SU-DHL-6 (cell line): Measurements from ENCODE around the gene DEDD2.

ENCODE experiments used
- H2AFZ ChIP-seq: fragments of 200-600 bp; sonication (generic); 2 replicates; pipeline ENCODE4 v1.6.1; 2014; ENCODE audit warnings: low read depth, mild to moderate bottlenecking, moderate library complexity, mixed read lengths, antibody characterized with exemption, low read length; ENCODE audit not compliant: severe bottlenecking
- H3F3A ChIP-seq: fragments of 200-600 bp; shearing (Covaris generic); 2 replicates; pipeline ENCODE4 v1.6.0; 2016; ENCODE audit warnings: antibody characterized with exemption, mild to moderate bottlenecking; ENCODE audit not compliant: insufficient read depth
- H3K27ac ChIP-seq: fragments of 200-600 bp; sonication (generic); 2 replicates; pipeline ENCODE4 v1.5.1; 2016; ENCODE audit warnings: low read depth, mild to moderate bottlenecking, low read length, moderate library complexity, mixed read lengths
- H3K27me3 ChIP-seq: fragments of 200-600 bp; sonication (generic), shearing (Covaris generic); 2 replicates; pipeline ENCODE4 v1.6.0; 2014; ENCODE audit warnings: mild to moderate bottlenecking, low read length
- H3K36me3 ChIP-seq: fragments of 200-600 bp; sonication (generic); 2 replicates; pipeline ENCODE4 v1.6.1; 2014; ENCODE audit warnings: mild to moderate bottlenecking, low read length, mixed read lengths
- H3K4me2 ChIP-seq: fragments of 300-600, 200-600 bp; shearing (Covaris generic), sonication (generic); 2 replicates; pipeline ENCODE4 v1.6.0; 2014; ENCODE audit warnings: low read length, low read depth, mild to moderate bottlenecking; ENCODE audit not compliant: poor library complexity, severe bottlenecking
- H3K4me3 ChIP-seq: fragments of 200-600 bp; sonication (generic); 2 replicates; pipeline ENCODE4 v1.5.1; 2014; ENCODE audit warnings: antibody characterized with exemption, low read length, mild to moderate bottlenecking, mixed read lengths; ENCODE audit not compliant: insufficient read depth, poor library complexity, severe bottlenecking
- H3K79me2 ChIP-seq: fragments of 200-600 bp; sonication (generic); 2 replicates; pipeline ENCODE4 v1.6.1; 2014; ENCODE audit warnings: mild to moderate bottlenecking, low read length, moderate library complexity; ENCODE audit not compliant: insufficient read depth
- H3K9ac ChIP-seq: fragments of 200-600 bp; sonication (generic); 2 replicates; pipeline ENCODE4 v1.7.0; 2014; ENCODE audit warnings: mild to moderate bottlenecking, low read length
- H3K9me2 ChIP-seq: fragments of 200-600 bp; sonication (generic); replicated peaks from 2 replicates; pipeline ENCODE4 v1.6.1; 2014; ENCODE audit warnings: low read length; ENCODE audit not compliant: insufficient read depth
- H3K9me3 ChIP-seq: fragments of 200-600 bp; sonication (generic); 2 replicates; pipeline ENCODE4 v1.6.1; 2014; ENCODE audit warnings: low read length, mixed read lengths; ENCODE audit not compliant: insufficient read depth
- H4K20me1 ChIP-seq: fragments of 200-600 bp; sonication (generic); 2 replicates; pipeline ENCODE4 v1.6.1; 2014; ENCODE audit warnings: low read depth, mild to moderate bottlenecking, antibody characterized with exemption, low read length, moderate library complexity, mixed read lengths
- EZH2phosphoT487 ChIP-seq: fragments of 200-600 bp; sonication (generic), shearing (Covaris generic); conservative IDR thresholded peaks from 2 replicates; pipeline ENCODE4 v1.6.1; 2018; ENCODE audit warnings: mild to moderate bottlenecking, antibody characterized with exemption, low read length, moderate library complexity, mixed read lengths
- TF ChIP-seq, protein P1 (sequence below): fragments of 200-600 bp; sonication (generic); IDR thresholded peaks from one replicate; pipeline ENCODE4 v1.5.1; 2017; ENCODE audit warnings: antibody characterized with exemption, mild to moderate bottlenecking, low read length, moderate library complexity; ENCODE audit not compliant: insufficient read depth, poor library complexity, severe bottlenecking

Gene DEDD2

GRCh38 chr19:42234364-42234763 lies 16.9 kb upstream of the DEDD2 start:
- Histone ChIP-seq H3K9me3 (no peaks in the 10 kb centered on the region), H3K4me2 (no peak overlapping the region), H4K20me1 (no peaks in the 10 kb centered on the region), H2AFZ (no peak overlapping the region), H3K36me3 (no peaks in the 10 kb centered on the region; the same call in 1 of the 2 replicates), H3F3A (peaks cover 10% of the 10 kb centered on the region; the same call in 1 of the 2 replicates), H3K9ac (no peak overlapping the region), H3K9me2 (no peaks in the 10 kb centered on the region), H3K27me3 (no peaks in the 10 kb centered on the region), H3K4me3 (no peak overlapping the region), H3K27ac (no peak overlapping the region), H3K79me2 (no peaks in the 10 kb centered on the region; the same call in 1 of the 2 replicates)
- TF ChIP-seq, protein P1, sequence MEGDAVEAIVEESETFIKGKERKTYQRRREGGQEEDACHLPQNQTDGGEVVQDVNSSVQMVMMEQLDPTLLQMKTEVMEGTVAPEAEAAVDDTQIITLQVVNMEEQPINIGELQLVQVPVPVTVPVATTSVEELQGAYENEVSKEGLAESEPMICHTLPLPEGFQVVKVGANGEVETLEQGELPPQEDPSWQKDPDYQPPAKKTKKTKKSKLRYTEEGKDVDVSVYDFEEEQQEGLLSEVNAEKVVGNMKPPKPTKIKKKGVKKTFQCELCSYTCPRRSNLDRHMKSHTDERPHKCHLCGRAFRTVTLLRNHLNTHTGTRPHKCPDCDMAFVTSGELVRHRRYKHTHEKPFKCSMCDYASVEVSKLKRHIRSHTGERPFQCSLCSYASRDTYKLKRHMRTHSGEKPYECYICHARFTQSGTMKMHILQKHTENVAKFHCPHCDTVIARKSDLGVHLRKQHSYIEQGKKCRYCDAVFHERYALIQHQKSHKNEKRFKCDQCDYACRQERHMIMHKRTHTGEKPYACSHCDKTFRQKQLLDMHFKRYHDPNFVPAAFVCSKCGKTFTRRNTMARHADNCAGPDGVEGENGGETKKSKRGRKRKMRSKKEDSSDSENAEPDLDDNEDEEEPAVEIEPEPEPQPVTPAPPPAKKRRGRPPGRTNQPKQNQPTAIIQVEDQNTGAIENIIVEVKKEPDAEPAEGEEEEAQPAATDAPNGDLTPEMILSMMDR, result no peak
- TF ChIP-seq EZH2phosphoT487, result no peak

- Histone ChIP-seq H3F3A (peaks cover 10% of the 10 kb centered on the region; the same call in 1 of the 2 replicates), H3K79me2 (no peaks in the 10 kb centered on the region; the same call in 1 of the 2 replicates), H4K20me1 (no peaks in the 10 kb centered on the region), H3K4me3 (no peak overlapping the region), H3K9ac (no peak overlapping the region), H3K9me2 (no peaks in the 10 kb centered on the region), H3K27me3 (no peaks in the 10 kb centered on the region), H3K36me3 (no peaks in the 10 kb centered on the region; the same call in 1 of the 2 replicates), H3K4me2 (no peak overlapping the region), H3K9me3 (no peaks in the 10 kb centered on the region), H2AFZ (no peak overlapping the region), H3K27ac (no peak overlapping the region)
- TF ChIP-seq, protein P1, result no peak
- TF ChIP-seq EZH2phosphoT487, result no peak
Observed at GRCh38 chr19:42233678-42234292, 16.3 kb upstream of the DEDD2 start.

DNA sequence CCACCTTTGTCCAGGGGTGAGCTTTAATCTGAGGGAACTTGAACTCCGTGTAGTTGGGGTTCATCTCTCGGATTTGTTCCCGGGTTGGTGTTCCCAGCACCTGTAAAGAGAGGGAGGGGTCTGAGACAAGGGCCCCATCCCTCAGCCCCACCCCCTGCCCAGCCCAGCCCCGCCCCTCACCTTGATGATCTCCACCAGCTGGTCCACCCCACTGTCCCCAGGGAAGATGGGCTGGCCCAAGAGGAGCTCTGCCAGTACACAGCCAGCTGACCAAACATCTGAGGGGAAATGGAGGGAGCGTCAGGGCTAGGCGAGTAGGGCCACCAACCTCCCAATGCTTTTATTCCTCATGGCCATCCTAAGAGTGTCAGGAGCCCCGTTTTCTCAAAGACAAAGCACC lies 15.6 kb upstream of the DEDD2 start:
- Histone ChIP-seq H4K20me1 (no peaks in the 10 kb centered on the region), H3K4me2 (no peak overlapping the region), H3F3A (peaks cover 10% of the 10 kb centered on the region; the same call in 1 of the 2 replicates), H3K9me2 (no peaks in the 10 kb centered on the region), H3K27me3 (no peaks in the 10 kb centered on the region), H3K36me3 (no peaks in the 10 kb centered on the region; the same call in 1 of the 2 replicates), H3K79me2 (no peaks in the 10 kb centered on the region), H2AFZ (no peak overlapping the region), H3K9me3 (no peaks in the 10 kb centered on the region), H3K9ac (no peak overlapping the region), H3K4me3 (no peak overlapping the region), H3K27ac (no peak overlapping the region)
- TF ChIP-seq EZH2phosphoT487, result no peak
- TF ChIP-seq, protein P1, result no peak
